Tibial artery (tissue), 4 donors: ENCODE results near the gene SMURF1.

Experiments used
- DNase-seq, 2 donors: peaks; one replicate each; pipeline ENCODE4 v3.0.0-alpha.2; 2019
- H3K27ac ChIP-seq, 2 donors: fragments of 200-600 bp; sonication (generic) in 1 of 2; 1 replicate in 1 of 2; 2 replicates in 1 of 2; pipeline ENCODE4 v1.5.1; 2018 to 2019; ENCODE audit warnings: mild to moderate bottlenecking in 1 of 2
- H3K27me3 ChIP-seq, 2 donors: fragments of 200-600 bp; sonication (generic) in 1 of 2; one replicate each; pipeline versions ENCODE4 v1.5.1 to v1.6.0; 2016 to 2019
- H3K36me3 ChIP-seq, 3 donors: fragments of 200-600 bp; sonication (generic) in 2 of 3; one replicate each; pipeline ENCODE4 v1.5.1; 2016 to 2019; ENCODE audit warnings: mild to moderate bottlenecking in 2 of 3
- H3K4me1 ChIP-seq, 4 donors: fragments of 200-600 bp; sonication (generic) in 2 of 4; 1 replicate in 3 of 4; 2 replicates in 1 of 4; pipeline ENCODE4 v1.5.1; 2016 to 2019
- H3K4me3 ChIP-seq, 2 donors: fragments of 200-600 bp; sonication (generic) in 1 of 2; 1 replicate in 1 of 2; 2 replicates in 1 of 2; pipeline ENCODE4 v1.5.1; 2018 to 2019; ENCODE audit warnings: mild to moderate bottlenecking in 2 of 2
- H3K9me3 ChIP-seq, 3 donors: fragments of 200-600 bp; sonication (generic) in 1 of 3; one replicate each; pipeline ENCODE4 v1.5.1; 2016 to 2019
- intact Hi-C: fragments of 100-400 bp; cut with DNase I; formaldehyde crosslinking; loops from one replicate; pipeline ENCODE4 v1.15.0; 2023; ENCODE audit warnings: low total_unique reads
- TF ChIP-seq, protein P1 (sequence below), 2 experiments: fragments of 200-600 bp in 1 of 2; fragments of 450-650 bp in 1 of 2; IDR thresholded peaks; one replicate each; pipeline ENCODE4 v1.5.1; 2017 to 2019; ENCODE audit warnings: antibody characterized with exemption in 2 of 2, mild to moderate bottlenecking in 1 of 2, moderate library complexity in 1 of 2

SMURF1 gene

DNA sequence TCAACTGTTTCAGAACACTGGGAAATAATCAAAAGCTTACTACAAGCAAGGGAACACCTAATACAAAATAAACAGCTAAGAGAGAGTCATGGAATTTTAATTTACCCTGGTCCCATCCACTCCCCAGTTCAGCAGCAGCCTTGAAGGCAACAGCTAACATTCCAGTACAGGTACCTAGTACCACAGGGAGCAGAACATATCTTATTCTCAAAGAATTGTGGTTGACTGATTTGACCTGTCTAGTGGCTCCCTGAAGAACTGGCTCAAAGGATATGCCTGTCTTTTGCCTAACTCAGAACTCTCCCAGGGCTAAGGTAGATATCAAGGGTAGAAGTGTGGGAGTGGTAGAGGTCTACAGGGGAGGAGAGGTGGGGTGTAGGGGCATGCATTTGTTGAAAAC, 32.3 kb downstream of the SMURF1 start:
- TF ChIP-seq, protein P1, sequence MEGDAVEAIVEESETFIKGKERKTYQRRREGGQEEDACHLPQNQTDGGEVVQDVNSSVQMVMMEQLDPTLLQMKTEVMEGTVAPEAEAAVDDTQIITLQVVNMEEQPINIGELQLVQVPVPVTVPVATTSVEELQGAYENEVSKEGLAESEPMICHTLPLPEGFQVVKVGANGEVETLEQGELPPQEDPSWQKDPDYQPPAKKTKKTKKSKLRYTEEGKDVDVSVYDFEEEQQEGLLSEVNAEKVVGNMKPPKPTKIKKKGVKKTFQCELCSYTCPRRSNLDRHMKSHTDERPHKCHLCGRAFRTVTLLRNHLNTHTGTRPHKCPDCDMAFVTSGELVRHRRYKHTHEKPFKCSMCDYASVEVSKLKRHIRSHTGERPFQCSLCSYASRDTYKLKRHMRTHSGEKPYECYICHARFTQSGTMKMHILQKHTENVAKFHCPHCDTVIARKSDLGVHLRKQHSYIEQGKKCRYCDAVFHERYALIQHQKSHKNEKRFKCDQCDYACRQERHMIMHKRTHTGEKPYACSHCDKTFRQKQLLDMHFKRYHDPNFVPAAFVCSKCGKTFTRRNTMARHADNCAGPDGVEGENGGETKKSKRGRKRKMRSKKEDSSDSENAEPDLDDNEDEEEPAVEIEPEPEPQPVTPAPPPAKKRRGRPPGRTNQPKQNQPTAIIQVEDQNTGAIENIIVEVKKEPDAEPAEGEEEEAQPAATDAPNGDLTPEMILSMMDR (IDR thresholded peaks at IDR 0.05) = no peak
- no peak overlapping the region for H3K4me3 ChIP-seq
- intact Hi-C loops = no loop called here
- H3K4me1 ChIP-seq = peaks cover 8 to 90% (median 42%) of the 10 kb centered on the region in 4 donors
- H3K9me3 ChIP-seq = no peaks in the 10 kb centered on the region
- H3K27me3 ChIP-seq = no peaks in the 10 kb centered on the region
- DNase-seq = no peak
- peak overlapping the region; percentile 84 to 93 for H3K27ac ChIP-seq
- no peaks in the 10 kb centered on the region for H3K36me3 ChIP-seq

DNA sequence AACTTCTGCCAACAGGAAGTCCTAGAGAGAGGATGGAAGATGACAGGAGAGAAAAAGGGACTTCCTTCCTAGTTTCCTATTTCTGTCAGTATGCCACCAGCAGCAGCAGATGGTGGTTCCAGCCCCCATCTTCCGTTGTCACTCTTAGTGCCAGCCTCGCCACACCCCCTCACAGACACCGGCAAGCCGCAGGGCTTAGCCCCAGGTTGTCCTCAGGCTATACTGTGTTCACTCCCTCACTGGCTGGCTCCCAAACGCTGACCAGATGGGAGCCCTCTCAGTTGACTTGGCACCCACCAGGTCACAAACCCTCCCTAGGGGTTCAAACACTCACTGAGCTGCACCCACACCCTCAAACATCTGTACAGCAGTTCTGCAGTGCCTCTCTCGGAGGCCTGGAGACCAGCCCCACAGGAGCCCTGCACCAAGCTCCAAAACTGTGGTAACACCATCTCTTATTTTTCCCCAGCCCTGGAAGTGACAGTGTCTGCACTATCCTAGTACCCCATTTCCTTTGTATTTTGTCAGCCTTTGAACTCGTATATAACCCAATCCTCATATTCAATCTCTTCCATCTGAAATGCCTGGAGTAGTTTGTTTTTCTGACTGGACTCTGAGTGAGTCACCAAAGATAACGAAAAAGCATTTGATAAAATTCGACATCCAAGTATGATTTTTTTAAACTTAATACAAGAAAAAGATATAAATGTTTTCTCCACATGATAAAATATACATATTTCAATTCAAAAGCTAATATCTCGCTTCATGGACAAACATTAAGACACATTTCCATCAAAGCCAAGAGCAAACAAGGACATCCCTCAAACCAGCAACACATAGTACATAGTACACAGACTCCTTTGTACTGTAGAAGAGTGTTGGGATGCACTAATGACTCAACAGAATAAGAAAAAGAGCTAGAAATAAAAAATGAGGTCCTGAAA, 34.5 kb downstream of the SMURF1 start:
- H3K27ac ChIP-seq = peak overlapping the region; percentile 84 to 93
- TF ChIP-seq, protein P1 (IDR thresholded peaks at IDR 0.05) = no peak
- peak in 1 of 2 donors; percentile 71 for DNase-seq
- intact Hi-C loops = no loop called here
- peaks cover 8 to 90% (median 63%) of the 10 kb centered on the region in 4 donors for H3K4me1 ChIP-seq
- H3K27me3 ChIP-seq = no peaks in the 10 kb centered on the region
- no peaks in the 10 kb centered on the region for H3K9me3 ChIP-seq
- peak overlapping the region in 1 of 2 donors; percentile 7 for H3K4me3 ChIP-seq
- H3K36me3 ChIP-seq = no peaks in the 10 kb centered on the region

DNA sequence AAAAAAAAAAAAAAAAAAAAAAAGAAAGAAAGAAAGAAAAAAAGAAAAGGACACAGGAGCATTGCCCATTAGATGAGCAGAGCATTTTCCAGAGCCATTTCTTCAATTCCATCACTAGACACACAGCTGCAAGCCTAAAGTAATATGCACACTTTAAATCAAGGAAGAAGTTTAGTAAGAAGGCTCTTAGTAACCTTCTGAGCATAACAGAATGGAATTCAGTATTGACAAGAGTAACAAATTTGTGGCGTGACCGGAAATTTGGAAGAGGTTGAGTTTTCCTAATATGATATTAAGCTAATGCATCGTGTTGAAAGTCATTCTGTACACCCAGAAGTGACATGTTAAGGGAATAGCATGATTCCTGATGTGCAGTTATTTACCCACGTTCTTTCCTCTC, 35.3 kb downstream of the SMURF1 start:
- Histone ChIP-seq H3K4me3 (no peak overlapping the region), H3K9me3 (no peaks in the 10 kb centered on the region), H3K27ac (peak overlapping the region; percentile 84 to 93), H3K4me1 (peaks cover 8 to 91% (median 67%) of the 10 kb centered on the region in 4 donors), H3K27me3 (no peaks in the 10 kb centered on the region), H3K36me3 (no peaks in the 10 kb centered on the region)
- TF ChIP-seq, protein P1 (IDR thresholded peaks at IDR 0.05) = no peak
- intact Hi-C loops = no loop called here
- DNase-seq = no peak

DNA sequence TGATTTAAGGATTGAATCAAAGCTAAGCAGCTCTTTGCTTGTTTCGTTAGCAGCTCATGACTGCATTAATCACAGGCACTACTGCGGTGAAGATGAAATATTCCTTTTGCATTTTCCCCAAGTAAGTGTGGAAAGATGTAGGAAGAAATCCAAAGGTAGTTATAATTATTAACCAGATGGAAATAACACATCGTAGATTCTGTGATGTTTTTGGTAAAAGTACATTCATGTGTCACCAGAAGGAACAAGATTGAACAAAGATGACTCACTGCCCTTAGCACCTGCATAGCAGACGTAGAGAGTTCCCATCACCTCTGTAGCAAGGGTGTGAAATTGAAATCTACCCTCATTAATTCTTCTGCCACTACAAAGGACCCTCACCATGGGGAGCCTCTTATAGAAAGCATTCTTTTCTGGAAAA, 37.1 kb downstream of the SMURF1 start:
- peaks cover 8 to 99% (median 76%) of the 10 kb centered on the region in 4 donors for H3K4me1 ChIP-seq
- intact Hi-C loops = no loop called here
- peak overlapping the region; percentile 84 to 93 for H3K27ac ChIP-seq
- DNase-seq = no peak
- TF ChIP-seq, protein P1 (IDR thresholded peaks at IDR 0.05) = no peak
- H3K36me3 ChIP-seq = no peaks in the 10 kb centered on the region
- no peaks in the 10 kb centered on the region for H3K9me3 ChIP-seq
- H3K27me3 ChIP-seq = no peaks in the 10 kb centered on the region
- H3K4me3 ChIP-seq = no peak overlapping the region

DNA sequence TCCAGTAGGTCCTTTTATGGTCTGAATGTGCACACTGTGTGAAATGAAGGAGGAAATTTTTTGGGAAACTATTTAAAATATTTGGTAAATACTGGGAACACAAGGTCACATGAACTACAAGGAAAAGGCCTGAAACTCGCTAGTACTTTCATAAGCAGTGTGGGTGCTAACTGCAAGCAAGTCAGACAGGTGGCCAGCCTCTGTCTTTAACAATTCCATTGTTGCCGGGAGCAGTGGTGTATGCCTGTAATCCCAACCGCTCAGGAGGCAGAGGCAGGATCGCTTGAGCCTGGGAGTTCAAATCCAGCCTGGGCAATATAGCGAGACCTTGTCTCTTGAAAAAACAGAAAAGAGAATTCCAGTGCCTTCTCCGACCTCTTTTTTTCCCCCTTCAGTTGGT, 37.5 kb downstream of the SMURF1 start:
- Histone ChIP-seq H3K9me3 (no peaks in the 10 kb centered on the region), H3K4me3 (no peak overlapping the region), H3K27ac (peak overlapping the region; percentile 84 to 93), H3K4me1 (peaks cover 8 to 99% (median 77%) of the 10 kb centered on the region in 4 donors), H3K36me3 (no peaks in the 10 kb centered on the region), H3K27me3 (no peaks in the 10 kb centered on the region)
- intact Hi-C loops = no loop called here
- TF ChIP-seq, protein P1 (IDR thresholded peaks at IDR 0.05) = no peak
- no peak for DNase-seq
